NCI-H2196 (cell line): Measurements from ENCODE around the gene EDA.
"Not testable (repeated sequence)": the region's sequence is repeated elsewhere in the genome, so short reads cannot be mapped to it uniquely, and the experiment has no call there.

Experiments used
- DNase-seq: peaks from one replicate; lab custom pipeline; 2025; ENCODE audit not compliant: unreplicated experiment; lab: John Stamatoyannopoulos, UW

Gene EDA

DNA sequence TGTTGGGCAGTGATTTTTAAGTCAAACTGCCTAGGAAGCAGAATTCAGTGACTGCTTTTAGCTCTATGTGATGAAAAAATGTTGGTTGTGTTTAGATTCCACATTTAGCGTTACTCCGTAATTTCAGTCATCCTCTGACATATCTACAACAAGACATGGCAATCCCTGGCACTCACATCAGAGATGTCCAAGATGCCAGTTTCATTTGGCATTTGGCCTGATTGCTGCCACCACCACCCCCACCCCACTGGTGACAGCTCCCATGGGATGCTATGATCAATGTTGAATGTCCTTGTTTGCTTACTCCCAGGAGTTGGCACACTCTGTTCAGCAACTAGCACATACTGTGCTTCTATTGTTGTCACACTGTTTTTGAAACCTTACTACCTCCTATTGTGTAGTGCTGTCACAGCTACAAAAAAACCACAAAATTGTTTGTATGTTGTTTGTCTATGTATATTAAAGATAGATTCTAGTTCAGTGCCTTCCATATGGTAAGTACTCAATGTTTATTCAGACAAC lies 332.4 kb downstream of the EDA start:
- no peak for DNase-seq

DNA sequence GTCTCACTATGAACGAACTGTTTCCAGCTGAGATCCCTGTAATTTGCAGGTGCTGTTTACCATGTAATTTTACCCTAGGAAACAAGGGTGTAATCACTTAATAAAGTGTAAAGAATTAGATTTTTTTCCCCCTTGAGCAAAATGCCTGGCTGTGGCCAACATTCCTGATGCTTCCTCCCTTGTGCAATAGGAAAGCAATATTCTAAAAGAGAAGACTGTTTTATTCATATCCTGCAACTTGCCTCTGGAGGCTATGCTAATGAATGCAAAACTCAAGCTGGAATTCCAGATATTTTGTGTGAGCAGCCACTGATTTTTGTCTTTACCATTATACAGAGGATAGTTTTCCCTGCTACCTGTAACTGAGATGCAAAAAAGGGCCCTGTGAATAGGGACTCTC lies 335.8 kb downstream of the EDA start:
- DNase-seq = no peak

DNA sequence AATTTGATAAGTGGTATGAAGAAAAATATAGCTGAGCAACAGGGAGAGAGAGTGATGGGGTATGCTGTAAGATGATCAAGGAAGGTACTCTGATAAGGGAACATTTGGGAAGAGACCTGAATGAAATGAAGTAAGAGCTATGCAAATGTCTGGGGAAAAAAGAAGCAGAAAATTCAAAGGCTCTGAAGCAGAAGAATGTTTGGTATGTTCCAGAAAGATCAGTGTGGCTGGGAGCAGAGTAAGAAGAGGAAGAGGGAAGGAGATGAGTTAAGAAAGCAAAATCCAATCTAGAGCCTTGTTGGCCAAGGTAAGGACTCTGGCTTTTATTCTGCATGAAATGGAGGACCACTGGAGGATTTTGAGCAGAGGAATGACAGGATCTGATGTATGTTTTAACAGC lies 343.8 kb downstream of the EDA start:
- DNase-seq = no peak

DNA sequence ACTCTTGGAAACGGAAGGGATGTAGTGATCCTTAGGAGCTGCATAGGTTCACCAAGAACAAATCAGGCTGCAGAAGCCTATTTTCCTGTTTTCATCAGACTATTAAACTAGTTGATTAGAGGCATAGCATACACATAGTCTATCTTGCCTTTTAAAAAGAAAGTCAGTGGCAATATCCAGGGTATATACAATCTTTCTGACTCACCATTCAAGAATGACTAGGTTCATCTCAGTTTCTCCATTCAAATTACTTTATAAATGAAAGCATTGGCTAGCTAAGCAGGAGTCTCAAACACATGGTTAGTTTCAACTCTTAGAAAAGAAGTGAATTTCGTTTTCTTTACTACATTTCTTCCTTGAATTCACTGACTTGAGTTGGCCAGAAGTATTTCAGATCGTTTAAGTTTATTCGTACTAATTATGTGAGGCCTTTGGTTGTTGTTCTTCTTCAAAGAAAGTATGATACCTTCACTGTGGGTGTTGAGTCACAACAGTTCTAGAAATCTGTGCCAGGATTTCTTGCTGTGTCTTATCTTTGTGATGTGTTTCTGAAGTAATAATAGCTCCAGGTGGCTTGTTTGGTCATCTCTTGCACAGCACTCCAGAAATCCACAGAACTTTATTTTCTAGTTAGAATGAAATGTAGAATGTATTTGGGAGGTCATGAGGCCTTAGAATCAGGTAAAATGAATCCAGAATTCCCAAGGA lies 345.6 kb downstream of the EDA start:
- DNase-seq = no peak

DNA sequence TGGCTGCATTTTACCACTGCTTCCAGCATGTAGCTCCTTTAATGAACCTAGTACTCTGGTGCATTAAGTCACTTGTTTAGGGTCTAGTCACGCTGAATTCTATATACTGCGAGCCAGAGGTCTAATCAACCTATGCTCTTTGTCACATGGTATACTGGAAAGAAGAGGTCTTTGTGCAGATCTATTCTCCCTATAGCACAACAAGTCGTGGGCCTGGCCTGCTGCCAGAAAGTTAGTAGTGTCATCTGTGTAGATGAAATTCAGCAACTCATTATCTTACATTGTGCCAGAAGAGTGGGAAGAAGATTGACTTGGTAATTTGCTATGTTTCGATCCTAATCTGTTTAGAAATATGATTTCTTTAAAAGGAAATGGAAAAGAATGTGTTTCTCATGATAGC lies 353.0 kb downstream of the EDA start:
- no peak for DNase-seq

DNA sequence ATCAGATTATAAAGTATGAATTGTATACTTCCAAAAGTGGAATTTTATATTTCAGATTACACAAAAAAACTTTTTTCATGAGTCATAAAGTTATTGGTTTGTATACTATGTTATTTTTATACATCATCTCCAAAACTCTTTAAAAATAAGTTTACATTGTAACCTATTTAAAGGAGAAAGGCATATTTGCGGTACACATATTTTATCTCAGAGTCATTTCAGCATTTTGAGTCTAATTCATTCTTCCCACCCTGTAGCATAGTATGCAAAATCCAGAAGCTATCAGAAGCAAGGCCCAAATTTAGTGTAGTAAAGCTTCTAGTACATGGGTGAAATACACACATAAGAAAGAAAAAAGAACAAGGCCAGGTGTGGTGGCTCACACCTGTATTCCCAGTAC lies 353.5 kb downstream of the EDA start:
- DNase-seq = no peak

DNA sequence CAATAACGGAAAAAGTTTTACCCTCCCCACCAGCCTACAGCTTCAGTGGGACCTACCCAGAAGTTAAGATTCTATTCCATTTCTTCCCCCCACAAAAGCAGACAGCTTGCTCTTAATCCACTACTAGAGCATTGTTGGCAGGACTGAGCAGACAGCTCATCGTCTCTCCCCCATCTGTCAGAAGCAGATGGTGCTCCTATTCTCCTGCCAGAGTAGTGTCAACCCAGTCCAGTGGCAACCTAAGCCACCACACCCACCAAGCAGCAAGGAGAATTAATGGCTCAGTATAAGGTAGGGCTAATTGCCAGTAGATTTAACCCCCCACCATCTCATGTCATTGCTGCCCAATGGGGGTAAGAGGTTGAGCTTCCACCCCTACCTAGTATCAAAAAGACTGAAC lies 371.8 kb downstream of the EDA start:
- no peak for DNase-seq

DNA sequence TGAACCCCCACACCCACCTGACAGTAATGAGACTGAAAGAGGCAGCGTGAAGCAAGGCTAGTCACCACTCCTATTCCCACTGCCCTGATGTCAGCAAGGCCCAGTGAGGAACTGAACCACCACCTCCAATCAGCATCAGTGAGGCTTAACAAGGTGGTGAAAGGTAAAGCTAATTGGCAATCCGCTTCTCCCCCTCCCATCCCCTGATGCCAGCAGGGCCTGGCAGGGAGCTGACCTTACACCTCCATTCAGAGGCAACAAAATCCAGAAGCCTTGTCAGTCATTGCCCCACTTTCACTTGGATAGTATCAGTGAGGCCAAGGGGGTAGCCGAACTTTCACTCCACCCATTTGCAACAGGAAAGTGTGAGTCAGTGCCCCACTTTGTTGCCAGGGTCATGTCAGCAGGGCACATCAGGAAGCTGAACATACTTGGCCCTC lies 373.1 kb downstream of the EDA start:
- no peak for DNase-seq

DNA sequence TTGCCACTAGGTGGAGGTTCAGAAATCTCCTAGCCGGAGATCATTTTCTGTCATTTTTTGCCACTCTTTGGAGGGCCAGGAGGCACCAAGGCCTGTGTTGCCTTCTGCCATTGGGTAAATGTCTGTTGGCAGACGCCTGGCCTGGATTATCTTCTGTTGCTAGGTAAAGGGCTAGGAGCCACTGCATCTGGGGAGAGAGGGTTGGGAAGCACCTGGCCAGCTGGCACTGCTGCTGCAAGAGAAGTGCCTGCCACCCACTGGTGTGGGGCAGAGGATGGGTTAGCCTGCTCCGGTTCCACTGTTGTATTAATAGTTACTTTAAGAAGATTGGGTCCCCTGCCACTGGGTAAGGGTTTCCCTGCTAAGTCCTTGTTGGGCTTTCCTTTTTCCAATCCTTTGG lies 375.8 kb downstream of the EDA start:
- no peak for DNase-seq

DNA sequence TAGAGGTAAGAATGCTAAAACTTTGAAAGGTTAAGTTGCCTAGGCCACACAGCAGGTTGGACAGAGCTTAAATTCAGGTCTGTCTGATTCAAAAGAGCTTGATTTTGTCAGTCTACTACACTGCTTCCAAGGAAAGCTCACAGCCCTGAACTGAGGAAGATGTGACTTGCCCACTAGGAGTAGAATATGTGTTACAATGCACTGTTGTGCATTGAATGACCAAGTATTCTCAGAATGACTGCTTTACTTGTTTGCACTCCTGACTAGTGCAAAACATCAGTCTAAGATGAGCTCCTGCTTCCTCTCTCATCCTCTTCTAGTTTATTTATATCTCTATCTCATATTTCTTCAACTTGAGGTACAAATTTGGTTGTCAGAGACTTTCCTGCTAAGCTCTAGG lies 377.6 kb downstream of the EDA start:
- DNase-seq = no peak

DNA sequence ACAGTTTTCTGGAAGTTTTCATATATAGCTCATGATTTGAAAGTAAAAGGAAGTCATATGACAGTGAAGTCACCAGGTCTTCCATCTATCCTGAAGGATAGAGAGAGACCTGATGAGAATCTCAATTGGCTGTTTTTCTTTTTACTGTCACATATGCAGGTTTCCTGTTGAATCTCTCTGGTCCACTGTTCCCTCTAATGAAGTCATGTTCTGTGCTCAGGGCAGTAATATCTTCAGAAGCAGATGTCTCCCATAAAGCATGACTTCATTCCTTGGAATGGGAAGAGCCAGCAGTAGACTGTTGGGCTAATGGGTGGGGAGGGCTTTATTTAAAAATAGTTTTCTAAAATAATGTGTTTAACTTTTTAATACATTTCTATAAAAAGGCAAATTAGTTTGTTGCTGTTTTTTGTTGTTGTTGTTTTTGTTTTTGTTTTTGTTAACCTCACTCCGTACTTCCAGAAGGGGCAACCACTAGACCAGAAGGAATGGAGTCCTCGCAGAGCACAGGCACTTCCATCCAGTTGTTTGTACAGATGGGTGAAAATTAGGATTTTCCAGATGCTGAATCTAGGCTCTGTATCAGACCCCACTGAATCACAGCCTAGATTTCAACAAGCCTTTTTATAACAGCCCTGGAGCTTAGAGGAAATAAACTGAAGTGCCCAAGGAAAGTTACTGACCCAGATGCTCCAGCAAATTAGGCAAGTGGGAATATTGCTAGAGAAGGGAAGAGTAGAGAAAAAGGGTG lies 379.6 kb downstream of the EDA start:
- no peak for DNase-seq

DNA sequence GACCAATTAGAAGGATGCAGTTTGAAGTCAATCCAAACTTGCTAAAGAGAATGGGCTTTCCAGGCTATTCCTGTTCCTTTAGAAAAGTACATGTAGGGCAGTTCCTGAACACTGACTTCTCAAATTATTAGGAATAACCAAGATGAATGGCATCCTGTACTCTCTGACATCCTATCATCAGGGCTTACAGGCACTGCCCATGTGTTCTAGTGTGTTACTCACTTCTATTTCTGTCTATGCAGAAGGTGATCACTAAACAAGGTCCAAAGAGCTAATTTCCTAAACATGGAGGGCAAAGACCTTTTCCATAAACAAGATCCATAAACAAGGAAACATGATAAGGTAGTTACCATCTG lies 380.2 kb downstream of the EDA start:
- no peak for DNase-seq

DNA sequence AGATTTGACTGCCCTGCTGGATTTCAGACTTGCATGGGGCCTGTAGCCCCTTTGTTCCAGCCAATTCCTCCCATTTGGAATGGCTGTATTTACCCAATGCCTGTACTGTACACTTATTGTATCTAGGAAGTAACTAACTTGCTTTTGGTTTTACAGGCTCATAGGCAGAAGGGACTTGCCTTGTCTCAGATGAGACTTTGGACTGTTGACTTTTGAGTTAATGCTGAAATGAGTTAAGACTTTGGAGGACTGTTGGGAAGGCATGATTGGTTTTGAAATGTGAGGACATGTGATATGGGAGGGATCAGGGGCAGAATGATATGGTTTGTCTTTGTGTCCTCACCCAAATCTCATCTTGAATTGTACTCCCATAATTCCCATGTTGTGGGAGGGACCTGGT lies 382.4 kb downstream of the EDA start:
- not testable (repeated sequence) for DNase-seq

DNA sequence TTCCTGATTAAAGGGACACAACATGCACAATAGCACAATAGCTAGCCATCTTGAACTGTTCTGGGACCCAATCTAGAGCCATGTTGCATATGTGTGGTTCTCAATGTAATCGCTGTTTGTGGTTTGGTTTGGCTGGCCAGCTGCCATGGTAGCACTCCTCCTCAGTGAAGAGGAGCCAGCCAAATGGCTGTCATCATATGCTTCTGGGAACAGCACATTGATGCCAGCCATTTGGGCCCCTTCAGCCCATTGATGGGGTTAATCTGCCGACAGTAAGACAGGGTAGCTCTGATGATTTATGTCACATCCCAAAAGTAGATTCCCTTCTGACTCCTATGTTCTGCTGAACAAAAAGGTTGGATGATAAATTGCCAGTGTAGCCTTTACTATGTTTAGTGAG lies 385.4 kb downstream of the EDA start:
- DNase-seq = no peak

DNA sequence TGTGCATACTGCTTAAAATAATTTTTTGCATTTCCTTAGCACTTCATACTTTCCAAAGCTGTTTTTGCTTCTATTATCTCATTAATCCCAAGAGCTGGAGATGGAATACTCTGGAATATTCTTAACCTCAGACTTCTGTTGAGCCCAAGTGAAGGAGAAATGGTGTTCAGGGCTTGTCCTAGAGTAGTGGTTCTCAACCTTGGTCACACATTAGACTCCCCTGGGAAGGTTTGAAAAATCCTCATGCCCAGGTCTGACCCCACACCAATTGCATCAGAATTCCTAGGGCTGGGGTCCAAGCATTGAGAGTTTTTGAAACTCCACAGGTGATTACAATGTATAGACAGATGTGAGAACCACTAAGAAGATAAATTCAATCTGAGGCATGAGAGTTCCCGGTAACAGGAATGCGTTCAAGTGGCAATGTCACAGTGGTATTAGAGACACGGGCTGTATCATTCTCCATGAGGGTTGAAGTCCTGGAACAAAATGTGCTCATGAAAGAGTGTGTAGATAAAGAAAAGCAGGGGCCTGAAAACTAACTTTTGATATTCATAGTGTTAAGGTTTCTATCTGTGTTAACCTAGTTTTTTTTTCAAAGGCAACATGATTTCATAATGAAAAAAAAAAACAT lies 385.9 kb downstream of the EDA start:
- no peak for DNase-seq

DNA sequence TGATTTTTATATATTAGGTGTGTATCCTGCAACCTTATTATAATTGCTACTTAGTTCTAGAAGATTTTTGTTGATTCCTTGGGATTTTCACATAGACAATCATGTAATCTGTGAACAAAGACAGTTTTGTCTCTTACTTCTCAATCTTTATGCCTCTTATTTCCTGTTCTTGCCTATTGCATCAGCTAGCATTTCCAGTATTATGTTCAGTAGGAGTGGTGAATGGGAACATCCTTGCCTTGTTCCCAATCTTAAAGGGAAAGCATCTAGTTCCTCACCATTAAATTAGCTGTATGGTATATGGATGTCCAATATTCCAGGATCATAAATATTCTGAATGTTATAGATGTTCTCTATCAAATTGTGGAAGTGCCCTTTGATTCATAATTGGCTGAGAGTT lies 392.0 kb downstream of the EDA start:
- no peak for DNase-seq

DNA sequence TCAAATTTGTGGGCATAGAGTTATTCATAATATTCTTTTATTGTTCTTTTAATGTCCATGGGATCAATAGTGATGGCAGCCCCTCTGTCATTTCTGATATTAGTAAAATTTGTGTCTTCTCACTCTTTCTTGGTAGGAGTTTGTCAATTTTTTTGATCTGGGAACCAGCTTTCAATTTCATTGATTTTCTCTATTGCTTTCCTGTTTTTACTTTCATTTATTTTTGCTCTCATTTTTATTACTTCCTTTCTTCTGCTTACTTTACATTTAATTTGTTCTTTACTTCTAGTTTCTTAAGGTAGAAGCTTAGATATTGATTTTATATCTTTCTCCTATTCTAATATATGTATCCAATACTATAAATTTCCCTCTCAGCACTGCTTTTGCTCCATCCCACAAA lies 393.1 kb downstream of the EDA start:
- DNase-seq = no peak

DNA sequence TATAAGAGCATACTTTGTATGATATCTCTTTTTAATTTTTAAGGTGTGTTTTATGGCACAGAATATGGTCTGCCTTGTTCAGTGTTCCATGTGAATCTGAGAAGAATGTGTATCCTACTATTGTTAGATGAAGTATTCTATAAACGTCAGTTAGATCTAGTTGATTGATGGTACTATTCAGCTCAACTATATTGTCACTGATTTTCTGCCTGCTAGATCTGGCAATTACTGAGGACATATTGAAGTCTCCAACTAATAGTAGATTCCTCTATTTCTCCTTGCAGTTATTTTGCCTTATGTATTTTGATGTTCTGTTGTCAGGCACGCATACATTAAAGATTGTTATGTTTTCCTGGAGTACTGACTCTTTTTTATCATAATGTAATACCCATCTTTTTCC lies 394.1 kb downstream of the EDA start:
- no peak for DNase-seq

DNA sequence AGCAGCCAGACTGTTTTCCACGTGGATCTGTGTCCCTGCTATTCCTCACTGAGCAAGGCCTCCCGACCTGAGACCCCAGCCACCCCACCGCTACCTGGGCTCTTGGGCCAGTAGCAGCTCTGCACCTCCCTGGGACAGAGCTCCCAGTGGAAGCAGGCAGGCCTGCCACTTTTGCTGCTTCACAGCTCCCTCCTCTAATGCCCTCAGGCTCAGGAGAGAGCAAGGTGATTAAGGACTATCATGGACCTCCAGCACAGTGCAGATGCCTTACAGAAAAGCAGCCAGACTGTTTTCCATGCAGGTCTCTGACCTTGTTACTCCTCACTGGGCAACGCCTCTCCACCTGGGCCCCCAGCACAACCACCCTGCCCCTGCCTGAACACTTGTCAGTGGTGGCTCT lies 396.8 kb downstream of the EDA start:
- DNase-seq = no peak

DNA sequence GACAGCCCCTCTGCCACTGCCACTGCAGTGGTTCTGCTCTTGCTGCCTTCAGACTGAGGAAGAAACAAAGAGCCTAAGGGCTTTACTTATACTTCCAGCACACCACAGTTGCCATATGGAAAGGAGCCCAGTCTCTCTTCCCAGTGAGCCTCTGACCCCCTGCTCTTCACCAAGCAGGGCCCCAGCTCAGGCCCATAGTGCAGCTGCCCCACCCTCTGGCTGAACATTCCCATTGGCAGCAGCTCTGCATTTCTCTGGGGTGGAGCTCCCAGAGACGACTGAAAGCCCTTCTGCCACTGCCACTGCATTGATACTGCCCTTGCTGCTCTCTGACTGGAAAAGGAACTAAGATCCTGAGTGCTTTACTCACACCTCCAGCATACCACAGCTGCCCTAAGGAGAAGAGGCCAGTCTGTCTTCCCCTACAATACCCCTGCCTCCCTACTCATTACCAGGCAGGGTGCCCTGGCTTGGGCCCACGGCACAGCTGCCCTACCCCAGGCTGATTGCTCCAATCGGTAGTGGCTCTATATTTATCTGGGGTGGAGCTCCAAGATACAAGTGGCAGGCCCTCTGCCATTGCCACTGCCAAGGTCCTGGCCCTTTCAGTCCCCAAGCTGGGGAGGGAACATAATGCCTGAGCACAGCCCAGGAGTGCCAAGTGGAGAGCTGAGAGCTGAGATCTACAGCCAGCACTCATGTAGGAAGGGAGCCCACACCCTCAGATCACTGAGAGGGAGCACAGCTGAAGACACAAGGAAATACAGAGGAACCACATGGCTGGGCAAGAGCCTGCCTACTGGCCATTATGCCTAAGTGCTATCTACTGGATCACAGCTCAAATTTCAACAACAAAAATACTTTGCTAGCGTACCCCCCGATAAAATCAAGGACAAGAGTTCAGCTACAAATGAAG lies 397.8 kb downstream of the EDA start:
- DNase-seq = no peak

DNA sequence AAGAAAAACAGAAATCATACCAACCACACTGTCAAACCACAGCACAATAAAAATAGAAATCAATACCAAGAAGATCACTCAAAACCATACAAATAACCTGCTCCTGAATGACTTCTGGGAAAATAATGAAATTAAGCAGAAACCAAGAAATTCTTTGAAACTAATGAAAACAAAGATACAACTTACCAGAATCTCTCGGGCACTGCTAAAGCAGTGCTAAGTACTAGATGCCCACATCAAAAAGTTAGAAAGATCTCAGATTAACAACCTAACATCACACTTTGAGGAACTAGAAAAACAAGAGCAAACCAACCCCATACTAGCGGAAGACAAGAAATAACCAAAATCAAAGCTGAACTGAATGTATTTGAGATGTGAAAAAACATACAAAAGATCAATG lies 400.6 kb downstream of the EDA start:
- DNase-seq = no peak
